ENCODE results near the gene TRMU. TPM values are rescaled to one million over a fixed set of nuclear protein-coding genes. Genes with fewer than 3 reads are reported as not detected.

The TRMU gene
- total and polyA plus RNA-seq, 2 experiments from 2014 or later = 48.3 to 70.4 TPM

DNA sequence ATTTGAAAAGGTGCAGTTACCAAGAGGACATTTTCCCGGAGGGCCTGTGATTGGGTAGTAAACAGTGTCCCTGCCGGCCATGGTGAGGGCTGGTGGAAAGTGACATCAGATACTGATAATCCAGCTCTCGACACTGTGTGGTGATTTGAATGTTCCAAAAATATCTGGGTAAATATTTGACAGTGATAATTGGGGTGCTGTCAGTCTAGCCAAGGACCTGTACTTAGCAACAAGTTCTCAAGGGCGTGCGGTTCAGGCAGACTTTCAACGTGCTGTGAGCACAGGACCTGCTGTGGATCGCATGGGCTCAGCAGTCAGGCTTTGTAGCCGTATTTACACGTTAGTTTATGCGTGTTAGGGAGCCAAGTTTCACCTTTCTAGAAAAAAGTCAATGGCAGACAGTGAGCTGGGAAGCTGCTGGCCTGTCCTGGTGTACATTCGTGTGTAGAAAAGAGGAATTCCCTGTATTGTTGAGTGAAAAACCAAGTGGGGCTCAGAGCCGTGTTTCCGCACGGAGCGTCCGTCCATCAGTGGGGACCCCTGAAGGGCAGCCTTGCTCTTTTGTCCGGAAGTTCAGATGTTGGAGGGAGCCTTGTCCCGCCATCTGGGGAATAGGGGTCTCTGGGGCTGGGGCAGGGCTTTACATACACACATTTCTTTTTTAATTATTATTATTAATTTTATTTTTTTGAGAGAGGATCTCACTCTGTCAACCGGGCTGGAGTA, 11.3 kb downstream of the TRMU start:
- Histone ChIP-seq H3K4me1 (ENCODE audit: insufficient read depth) (no peaks in the 10 kb centered on the region), H3K27ac (ENCODE audit: low read depth) (no peak overlapping the region), H3K4me3 (no peak overlapping the region), H3K79me2 (replicated peaks; ENCODE audit: insufficient read depth) (peaks cover 18% of the 10 kb centered on the region; the same call in 1 of the 2 replicates), H3K9me2 (ENCODE audit: insufficient read depth) (no peaks in the 10 kb centered on the region), H2AFZ (no peak overlapping the region), H3K4me2 (no peak overlapping the region), H3K36me3 (ENCODE audit: insufficient read depth) (peaks cover 34% of the 10 kb centered on the region), H3K27me3 (ENCODE audit: insufficient read depth) (no peaks in the 10 kb centered on the region), H4K20me1 (replicated peaks; ENCODE audit: insufficient read depth) (peaks cover 14% of the 10 kb centered on the region), H3F3A (replicated peaks; ENCODE audit: low read depth) (0 out of 2 replicates have a peak, but pooled peaks cover 3% of the 10 kb centered on the region)
- Mint-ChIP-seq H3K27ac (no peak overlapping the region), H3K36me3 (ENCODE audit: low read depth) (peaks cover 88% of the 10 kb centered on the region), H3K9me3 (no peaks in the 10 kb centered on the region; the same call in 2 of the 3 replicates), H3K4me3 (no peak overlapping the region), H3K4me1 (no peaks in the 10 kb centered on the region), H3K27me3 (ENCODE audit: insufficient read depth, low read depth, poor library complexity) (peaks cover 2% of the 10 kb centered on the region)
- DNase-seq (ENCODE audit: low spot score) (no peak), ATAC-seq (no peak)
- TF ChIP-seq POLR2AphosphoS5 (IDR thresholded peaks at IDR 0.05; ENCODE audit: low read depth) (no peak), ZNF331 (CRISPR knock-in tag; IDR thresholded peaks at IDR 0.05; ENCODE audit: low read depth) (no peak), STAT1 (IDR thresholded peaks at IDR 0.05; ENCODE audit: unreplicated experiment) (no peak), EZH2phosphoT487 (IDR thresholded peaks at IDR 0.05; ENCODE audit: unreplicated experiment) (no peak), CREB1 (CRISPR knock-in tag; IDR thresholded peaks at IDR 0.05; ENCODE audit: low read depth) (no peak), CTCF (conservative IDR thresholded peaks at IDR 0.05; ENCODE audit: low read depth in 2 of 2) (no peak), JUNB (IDR thresholded peaks at IDR 0.05; ENCODE audit: unreplicated experiment) (no peak), EZH2 (IDR thresholded peaks at IDR 0.05; ENCODE audit: low read depth, unreplicated experiment) (no peak), NANOG (IDR thresholded peaks at IDR 0.05; ENCODE audit: borderline replicate concordance) (no peak), ZNF114 (CRISPR knock-in tag; IDR thresholded peaks at IDR 0.05) (no peak)
- TF ChIP-seq, protein P1, sequence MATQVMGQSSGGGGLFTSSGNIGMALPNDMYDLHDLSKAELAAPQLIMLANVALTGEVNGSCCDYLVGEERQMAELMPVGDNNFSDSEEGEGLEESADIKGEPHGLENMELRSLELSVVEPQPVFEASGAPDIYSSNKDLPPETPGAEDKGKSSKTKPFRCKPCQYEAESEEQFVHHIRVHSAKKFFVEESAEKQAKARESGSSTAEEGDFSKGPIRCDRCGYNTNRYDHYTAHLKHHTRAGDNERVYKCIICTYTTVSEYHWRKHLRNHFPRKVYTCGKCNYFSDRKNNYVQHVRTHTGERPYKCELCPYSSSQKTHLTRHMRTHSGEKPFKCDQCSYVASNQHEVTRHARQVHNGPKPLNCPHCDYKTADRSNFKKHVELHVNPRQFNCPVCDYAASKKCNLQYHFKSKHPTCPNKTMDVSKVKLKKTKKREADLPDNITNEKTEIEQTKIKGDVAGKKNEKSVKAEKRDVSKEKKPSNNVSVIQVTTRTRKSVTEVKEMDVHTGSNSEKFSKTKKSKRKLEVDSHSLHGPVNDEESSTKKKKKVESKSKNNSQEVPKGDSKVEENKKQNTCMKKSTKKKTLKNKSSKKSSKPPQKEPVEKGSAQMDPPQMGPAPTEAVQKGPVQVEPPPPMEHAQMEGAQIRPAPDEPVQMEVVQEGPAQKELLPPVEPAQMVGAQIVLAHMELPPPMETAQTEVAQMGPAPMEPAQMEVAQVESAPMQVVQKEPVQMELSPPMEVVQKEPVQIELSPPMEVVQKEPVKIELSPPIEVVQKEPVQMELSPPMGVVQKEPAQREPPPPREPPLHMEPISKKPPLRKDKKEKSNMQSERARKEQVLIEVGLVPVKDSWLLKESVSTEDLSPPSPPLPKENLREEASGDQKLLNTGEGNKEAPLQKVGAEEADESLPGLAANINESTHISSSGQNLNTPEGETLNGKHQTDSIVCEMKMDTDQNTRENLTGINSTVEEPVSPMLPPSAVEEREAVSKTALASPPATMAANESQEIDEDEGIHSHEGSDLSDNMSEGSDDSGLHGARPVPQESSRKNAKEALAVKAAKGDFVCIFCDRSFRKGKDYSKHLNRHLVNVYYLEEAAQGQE (IDR thresholded peaks at IDR 0.05; ENCODE audit: unreplicated experiment) = no peak

Measured in GM23338 (cell line).